ENCODE results near the gene MRPS7. TPM values are rescaled to one million over a fixed set of nuclear protein-coding genes. Genes with fewer than 3 reads are reported as not detected.

Gene MRPS7
- polyA plus RNA-seq, 2 of the 4 experiments (the other 2 are of a cell fraction), result 144 to 163 TPM

GRCh38 chr17:75262112-75262606 lies 480 bp downstream of the MRPS7 start:
- Histone ChIP-seq H3K9me3 (no peaks in the 10 kb centered on the region), H3K4me1 (peaks cover 22% of the 10 kb centered on the region), H3K27ac (peak overlapping the region; percentile 96), H3K4me3 (peak overlapping the region; percentile 97), H3K4me2 (peak overlapping the region; percentile 97)
- ATAC-seq, result peak; percentile 25 to 36; a peak in 5 of 6 replicates
- ChIA-PET POLR2A (interaction anchor here (0.6 to 3.8 kb wide), 20 partner anchors 8 to 349 kb away, joined by 3 to 86 read pairs (median 4); partner anchors contain the start of genes GRB2, MIF4GD, NT5C and NUP85), CTCF (interaction anchor here (0.6 to 6.2 kb wide), 15 partner anchors 8 to 371 kb away, joined by 3 to 102 read pairs (median 4); partner anchors contain the start of genes MIF4GD, SLC25A19 and SMIM5)
- FAIRE-seq, result no peak
- DNase-seq (ENCODE audit: low read depth in 1 of 2, low spot score in 1 of 2), result no peak
- peak; percentile 87 for TF ChIP-seq KDM5A (IDR thresholded peaks at IDR 0.05)
- no peak for TF ChIP-seq POLR2A (IDR thresholded peaks at IDR 0.05; ENCODE audit: low read length)
- WGBS (ENCODE audit: missing lambda C conversion rate), result under 1% methylated on average over 20 of the region's 23 CpGs

GRCh38 chr17:75263055-75263454 lies 1.4 kb downstream of the MRPS7 start:
- ATAC-seq (no peak), DNase-seq (ENCODE audit: low read depth in 1 of 2, low spot score in 1 of 2) (no peak), FAIRE-seq (no peak)
- TF ChIP-seq JUN (IDR thresholded peaks at IDR 0.05), result 0 out of 5 replicates have a peak, but pooled peaks of 1 of the 2 experiments have one; percentile 18
- no peak for TF ChIP-seq POLR2AphosphoS2 (conservative IDR thresholded peaks at IDR 0.05; ENCODE audit: low read length)
- TF ChIP-seq EHMT2 (IDR thresholded peaks at IDR 0.05; ENCODE audit: low read depth), result no peak
- no peak for TF ChIP-seq ESRRA (IDR thresholded peaks at IDR 0.05; ENCODE audit: borderline replicate concordance, low read length)
- 0 out of 5 replicates have a peak, but pooled peaks of 1 of the 2 experiments have one; percentile 12 for TF ChIP-seq RAD21 (conservative IDR thresholded peaks at IDR 0.05 in 1 of 2, IDR thresholded peaks at IDR 0.05 in 1 of 2)
- no peak for TF ChIP-seq ZFP36 (IDR thresholded peaks at IDR 0.05; ENCODE audit: borderline replicate concordance, partially characterized antibody)
- TF ChIP-seq KDM1A (IDR thresholded peaks at IDR 0.05; ENCODE audit: low read depth), result no peak
- Histone ChIP-seq H3K27ac (no peak overlapping the region; a peak in 1 of 6 replicates), H3K4me2 (peak overlapping the region; percentile 97), H3K4me3 (peak overlapping the region; percentile 97; the same call in 2 of the 3 replicates), H3K4me1 (peaks cover 29% of the 10 kb centered on the region), H3K9me3 (no peaks in the 10 kb centered on the region)
- WGBS (ENCODE audit: missing lambda C conversion rate), result 86% methylated on average over 4 of the region's 4 CpGs
- CTCF ChIA-PET, result interaction anchor here (0.5 to 6.2 kb wide), 9 partner anchors 8 to 207 kb away, joined by 3 to 102 read pairs (median 4); partner anchors contain the start of genes MIF4GD and SLC25A19
- POLR2A ChIA-PET, result interaction anchor here (1.0 to 3.8 kb wide), 4 partner anchors 7 to 143 kb away, joined by 9 to 86 read pairs (median 18); partner anchors contain the start of genes GRB2, MIF4GD, NUP85 and SLC25A19

GRCh38 chr17:75265614-75266315 lies 4.1 kb downstream of the MRPS7 start:
- no peak for FAIRE-seq
- Histone ChIP-seq H3K4me1 (peaks cover 25% of the 10 kb centered on the region), H3K27ac (no peak overlapping the region), H3K4me2 (no peak overlapping the region), H3K4me3 (no peak overlapping the region), H3K9me3 (no peaks in the 10 kb centered on the region)
- ChIA-PET CTCF (interaction anchor here (1.6 to 8.4 kb wide), 3 partner anchors 17 to 147 kb away, joined by 6 to 110 read pairs (median 7); no protein-coding TSS in a partner anchor), POLR2A (no interaction called here)
- TF ChIP-seq KDM1A (IDR thresholded peaks at IDR 0.05; ENCODE audit: low read depth), result no peak
- no peak for TF ChIP-seq RCOR1 (IDR thresholded peaks at IDR 0.05; ENCODE audit: low read depth, low read length)
- no peak for TF ChIP-seq SMC3 (IDR thresholded peaks at IDR 0.05)
- no peak for TF ChIP-seq RNF2 (IDR thresholded peaks at IDR 0.05; ENCODE audit: borderline replicate concordance, low read depth)
- TF ChIP-seq ZNF302 (CRISPR knock-in tag; IDR thresholded peaks at IDR 0.05), result no peak
- TF ChIP-seq EHMT2 (IDR thresholded peaks at IDR 0.05; ENCODE audit: low read depth), result no peak
- no peak for TF ChIP-seq ESRRA (IDR thresholded peaks at IDR 0.05; ENCODE audit: borderline replicate concordance, low read length)
- TF ChIP-seq KDM5A (IDR thresholded peaks at IDR 0.05), result no peak
- no peak for TF ChIP-seq EHF (CRISPR knock-in tag; IDR thresholded peaks at IDR 0.05)
- TF ChIP-seq, protein P1, sequence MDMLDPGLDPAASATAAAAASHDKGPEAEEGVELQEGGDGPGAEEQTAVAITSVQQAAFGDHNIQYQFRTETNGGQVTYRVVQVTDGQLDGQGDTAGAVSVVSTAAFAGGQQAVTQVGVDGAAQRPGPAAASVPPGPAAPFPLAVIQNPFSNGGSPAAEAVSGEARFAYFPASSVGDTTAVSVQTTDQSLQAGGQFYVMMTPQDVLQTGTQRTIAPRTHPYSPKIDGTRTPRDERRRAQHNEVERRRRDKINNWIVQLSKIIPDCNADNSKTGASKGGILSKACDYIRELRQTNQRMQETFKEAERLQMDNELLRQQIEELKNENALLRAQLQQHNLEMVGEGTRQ (IDR thresholded peaks at IDR 0.05), result no peak
- no peak for TF ChIP-seq ELK1 (IDR thresholded peaks at IDR 0.05; ENCODE audit: low read depth, low read length)
- no peak for TF ChIP-seq NPAS2 (CRISPR knock-in tag; IDR thresholded peaks at IDR 0.05; ENCODE audit: borderline replicate concordance)
- no peak for TF ChIP-seq TFCP2L1 (CRISPR knock-in tag; IDR thresholded peaks at IDR 0.05)
- no peak for TF ChIP-seq CBX2 (IDR thresholded peaks at IDR 0.05; ENCODE audit: borderline replicate concordance, low read depth)
- no peak for TF ChIP-seq BHLHE40 (IDR thresholded peaks at IDR 0.05; ENCODE audit: low read depth, low read length)
- TF ChIP-seq HOXA7 (CRISPR knock-in tag; IDR thresholded peaks at IDR 0.05), result no peak
- TF ChIP-seq TP53 (CRISPR knock-in tag; IDR thresholded peaks at IDR 0.05), result no peak
- TF ChIP-seq HES2 (IDR thresholded peaks at IDR 0.05), result no peak
- TF ChIP-seq, protein P2, sequence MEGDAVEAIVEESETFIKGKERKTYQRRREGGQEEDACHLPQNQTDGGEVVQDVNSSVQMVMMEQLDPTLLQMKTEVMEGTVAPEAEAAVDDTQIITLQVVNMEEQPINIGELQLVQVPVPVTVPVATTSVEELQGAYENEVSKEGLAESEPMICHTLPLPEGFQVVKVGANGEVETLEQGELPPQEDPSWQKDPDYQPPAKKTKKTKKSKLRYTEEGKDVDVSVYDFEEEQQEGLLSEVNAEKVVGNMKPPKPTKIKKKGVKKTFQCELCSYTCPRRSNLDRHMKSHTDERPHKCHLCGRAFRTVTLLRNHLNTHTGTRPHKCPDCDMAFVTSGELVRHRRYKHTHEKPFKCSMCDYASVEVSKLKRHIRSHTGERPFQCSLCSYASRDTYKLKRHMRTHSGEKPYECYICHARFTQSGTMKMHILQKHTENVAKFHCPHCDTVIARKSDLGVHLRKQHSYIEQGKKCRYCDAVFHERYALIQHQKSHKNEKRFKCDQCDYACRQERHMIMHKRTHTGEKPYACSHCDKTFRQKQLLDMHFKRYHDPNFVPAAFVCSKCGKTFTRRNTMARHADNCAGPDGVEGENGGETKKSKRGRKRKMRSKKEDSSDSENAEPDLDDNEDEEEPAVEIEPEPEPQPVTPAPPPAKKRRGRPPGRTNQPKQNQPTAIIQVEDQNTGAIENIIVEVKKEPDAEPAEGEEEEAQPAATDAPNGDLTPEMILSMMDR (IDR thresholded peaks at IDR 0.05), result no peak
- ATAC-seq, result no peak
- 94% methylated on average over 17 of the region's 17 CpGs for WGBS (ENCODE audit: missing lambda C conversion rate)
- DNase-seq (ENCODE audit: low read depth in 1 of 2, low spot score in 1 of 2), result no peak
